HG03442 (cell line): ENCODE data around the gene NHLRC4.

ENCODE experiments used
- ATAC-seq: cut with Tn5 transposase; IDR thresholded peaks from one replicate; pipeline ENCODE4 v1.9.1; 2021; ENCODE audit warnings: mild to moderate bottlenecking, moderate library complexity; ENCODE audit not compliant: unreplicated experiment

The NHLRC4 gene

DNA sequence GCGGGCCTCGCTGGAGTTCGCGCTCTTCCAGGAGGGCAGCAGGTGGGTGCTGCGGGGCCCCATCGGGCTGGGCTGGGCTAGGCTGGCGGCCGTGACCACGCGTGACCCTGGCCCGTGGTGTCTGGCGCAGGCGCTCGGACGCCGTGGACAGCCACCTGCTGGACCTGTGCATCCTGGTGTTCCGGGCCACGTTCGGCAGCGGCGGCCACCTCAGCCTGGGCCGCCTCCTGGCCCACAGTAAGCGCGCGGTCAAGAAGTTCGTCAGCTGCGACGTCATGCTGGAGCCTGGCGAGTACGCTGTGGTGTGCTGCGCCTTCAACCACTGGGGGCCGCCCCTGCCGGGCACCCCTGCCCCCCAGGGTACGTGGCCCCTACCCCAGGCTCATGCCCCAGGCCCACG is 14.6 kb upstream of the NHLRC4 start:
- ATAC-seq = no peak

DNA sequence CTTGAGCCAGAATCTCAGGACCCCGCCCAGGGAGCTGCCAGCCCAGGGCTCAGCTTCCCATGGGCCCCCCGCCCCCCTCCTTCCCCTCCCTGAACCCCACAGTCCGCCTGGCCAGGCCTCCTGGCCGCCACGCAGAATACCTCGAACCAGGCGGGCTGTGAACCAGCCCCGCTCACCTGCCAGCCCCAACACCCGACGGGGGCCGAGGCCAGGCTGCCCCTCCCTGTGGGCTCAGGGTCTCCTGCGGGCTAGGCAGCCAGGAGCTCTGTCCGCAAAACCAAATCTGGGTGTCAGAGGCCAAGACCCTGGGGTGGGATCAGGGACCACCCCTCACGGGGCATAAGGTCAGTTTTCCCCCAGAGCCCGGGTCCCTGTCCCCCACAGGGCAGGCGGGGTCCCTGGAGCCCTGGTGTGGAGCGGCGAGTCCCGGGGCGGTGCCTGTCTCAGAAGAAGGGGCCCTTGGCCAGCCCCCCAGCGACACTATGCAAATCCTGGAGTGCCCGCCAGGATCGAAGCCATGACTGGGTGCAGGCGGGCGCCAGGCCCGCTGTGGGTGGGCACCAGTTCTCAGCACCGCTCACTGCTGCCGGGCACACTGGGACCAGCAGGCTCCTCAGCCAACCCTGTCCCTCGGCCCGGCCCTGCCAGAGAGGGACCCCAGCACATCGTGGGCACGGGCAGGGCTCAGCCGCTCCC is 13.1 kb upstream of the NHLRC4 start:
- ATAC-seq = no peak

DNA sequence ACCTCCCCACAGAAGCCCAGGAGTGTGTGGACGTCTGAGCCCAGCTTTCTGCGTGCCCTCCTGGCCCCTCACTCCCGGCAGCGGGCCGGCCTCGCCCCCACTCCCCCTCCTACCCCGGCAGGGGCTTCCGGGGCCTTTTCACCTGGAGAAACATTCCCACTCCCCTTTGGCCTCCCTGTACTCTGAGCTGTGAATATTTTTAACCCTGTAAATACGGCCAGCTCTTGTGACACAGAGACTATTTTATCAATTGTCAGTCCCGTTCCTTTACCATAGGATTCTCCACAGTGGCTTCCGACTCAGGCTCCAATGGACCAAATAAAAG is 12.5 kb upstream of the NHLRC4 start:
- ATAC-seq = no peak

DNA sequence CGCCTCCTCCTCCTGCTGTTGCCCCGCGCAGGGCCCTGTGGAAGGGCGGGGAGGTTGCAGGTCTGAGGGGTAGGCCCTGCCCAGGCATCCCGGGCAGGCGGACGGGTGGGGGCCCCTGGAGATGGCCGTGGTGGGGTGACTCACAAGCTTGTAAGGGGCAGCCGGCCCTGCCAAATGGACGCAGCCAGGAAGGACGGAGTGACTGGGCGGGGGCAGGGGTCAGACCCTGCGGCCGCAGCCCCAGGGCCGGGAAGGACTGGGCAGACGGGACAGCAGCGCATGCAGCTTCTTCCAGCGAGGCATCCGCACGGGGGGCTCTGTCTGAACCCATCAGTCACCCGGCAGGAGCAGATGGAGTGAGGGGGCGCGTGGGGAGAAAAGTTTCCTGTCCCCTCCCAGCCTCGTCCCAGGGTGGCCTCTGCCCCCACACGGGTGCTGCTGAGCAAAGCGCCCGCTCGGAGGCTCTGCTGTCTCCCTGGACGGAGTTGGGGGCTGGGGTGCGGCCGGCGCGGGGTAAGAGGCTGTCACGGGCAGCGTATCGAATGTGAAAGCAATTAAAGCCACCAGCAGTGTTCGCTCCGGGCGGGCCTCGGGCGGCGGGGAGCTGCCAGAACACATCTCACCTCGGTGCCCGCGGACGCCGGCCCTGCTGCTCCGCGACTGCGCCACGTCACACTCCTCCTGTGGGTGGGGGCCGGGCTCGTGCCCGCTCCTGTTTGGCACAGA is 12.0 kb upstream of the NHLRC4 start:
- no peak for ATAC-seq

DNA sequence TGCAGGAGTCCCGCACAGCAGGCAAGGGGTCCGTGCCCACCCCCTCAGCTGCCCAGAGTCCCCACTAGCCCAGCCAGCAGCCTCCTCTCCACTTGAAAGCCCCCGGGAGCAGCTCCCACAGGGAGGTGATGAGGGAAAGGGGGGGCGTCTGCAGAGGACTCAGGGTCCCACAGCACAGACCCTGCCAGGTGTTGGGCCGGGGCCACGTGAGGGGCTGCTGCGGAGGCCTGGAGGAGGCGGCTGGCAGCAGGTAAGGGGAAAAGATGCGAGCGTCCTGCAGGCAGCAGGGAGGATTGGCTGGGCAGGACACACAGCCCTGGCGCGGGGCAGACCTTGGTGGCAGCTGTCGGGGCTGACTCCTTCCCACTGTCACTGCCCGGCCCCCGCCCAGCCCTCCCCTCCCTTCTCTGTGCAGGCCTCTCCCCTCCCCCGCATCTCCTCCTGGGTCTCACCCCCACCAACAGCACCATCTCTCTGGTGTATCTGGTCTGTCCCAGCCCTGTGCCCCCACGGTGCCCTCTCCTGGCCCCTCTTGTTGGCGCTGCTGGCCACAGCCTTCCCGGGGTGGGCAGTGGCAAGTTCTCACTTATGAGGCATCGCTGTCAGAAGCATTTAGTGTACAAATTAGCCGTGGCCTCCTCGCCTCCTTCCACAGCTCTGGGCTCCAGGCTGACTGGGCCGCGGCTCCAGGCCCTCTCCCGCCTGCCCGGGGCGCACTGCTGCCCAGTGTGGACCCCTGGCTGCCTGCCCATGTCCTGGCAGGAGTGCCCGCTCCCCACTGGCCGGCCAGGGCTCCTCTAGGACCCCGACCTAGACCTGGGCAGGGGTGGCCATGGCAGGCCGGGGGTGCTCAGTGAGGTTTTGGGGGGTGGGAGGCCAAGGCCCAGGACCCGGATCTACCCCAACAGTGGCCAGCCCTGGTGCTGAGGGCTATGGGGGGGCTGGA is 11.0 kb upstream of the NHLRC4 start:
- ATAC-seq = no peak

DNA sequence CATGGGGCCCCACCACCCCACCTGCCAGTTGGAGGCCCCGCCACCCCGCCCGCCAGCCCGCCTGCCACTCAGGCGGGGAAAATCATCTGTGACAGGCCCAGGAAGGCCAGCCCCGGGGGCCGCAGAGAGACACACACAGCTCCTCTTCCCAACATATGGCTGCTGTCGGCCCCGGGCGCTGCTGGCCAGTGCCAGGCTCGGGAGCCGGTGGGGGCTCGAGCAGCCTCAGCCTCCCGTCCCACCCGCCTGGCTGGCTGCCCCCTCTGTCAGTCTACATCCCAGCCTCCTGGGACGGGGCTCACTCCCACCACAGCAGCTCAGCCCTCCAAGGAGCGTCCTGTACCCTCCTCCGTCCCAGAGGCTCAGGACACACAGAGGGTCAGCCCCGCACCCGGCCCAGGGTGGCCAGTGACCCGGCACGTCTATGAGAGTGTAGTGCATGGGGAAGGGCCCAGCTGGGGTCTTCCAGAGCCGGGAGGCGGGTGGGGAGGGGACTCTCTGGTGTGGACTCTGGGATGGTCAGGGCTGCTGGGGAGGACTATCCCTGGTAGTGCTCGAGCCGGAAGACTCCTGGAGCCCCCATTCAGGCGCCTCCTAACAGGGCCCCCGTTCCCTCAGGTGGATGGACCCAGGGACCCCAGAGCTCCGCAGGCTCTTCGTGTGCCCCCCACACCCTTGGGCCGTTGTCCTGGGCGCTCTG is 10.2 kb upstream of the NHLRC4 start:
- no peak for ATAC-seq

DNA sequence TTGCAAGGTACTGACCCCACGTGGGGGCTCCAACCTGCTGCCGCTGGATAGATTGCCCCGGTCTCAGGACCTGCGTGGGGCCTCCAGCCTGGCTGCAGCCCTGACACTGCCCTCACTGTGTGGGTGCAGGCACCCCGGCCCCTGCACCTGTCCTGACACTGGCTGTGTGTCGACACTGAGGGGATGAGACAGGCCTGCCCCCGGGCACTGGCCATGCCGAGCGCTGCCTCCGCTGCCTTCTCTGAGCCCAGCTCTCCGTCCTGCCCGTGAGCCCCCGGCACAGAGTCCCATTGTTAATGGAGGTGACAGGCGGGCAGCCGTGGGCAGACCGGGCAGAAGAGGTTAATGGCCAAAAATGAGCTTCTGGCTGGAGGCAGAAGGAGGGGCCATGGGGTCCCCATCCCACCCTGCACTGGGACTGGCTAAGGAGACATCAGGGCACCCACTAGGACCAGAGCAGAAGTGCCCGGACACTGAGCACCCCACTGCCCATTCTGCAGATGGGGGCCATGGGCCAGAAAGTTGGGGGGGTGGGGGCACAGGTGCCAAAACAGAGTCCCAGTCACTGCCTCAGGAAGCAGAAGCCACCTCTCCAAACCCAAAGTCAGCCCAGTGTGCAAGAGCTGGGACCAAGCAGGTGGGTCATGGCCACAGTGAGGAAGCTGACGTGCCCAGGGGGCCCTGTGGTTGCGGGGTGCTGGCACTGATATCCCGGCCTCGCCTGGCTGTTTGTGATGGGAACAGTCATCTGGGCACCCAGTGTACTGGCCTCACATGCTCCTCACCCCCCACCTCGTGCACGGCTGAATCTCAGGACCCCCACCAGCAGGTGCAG is 9.1 kb upstream of the NHLRC4 start:
- no peak for ATAC-seq

DNA sequence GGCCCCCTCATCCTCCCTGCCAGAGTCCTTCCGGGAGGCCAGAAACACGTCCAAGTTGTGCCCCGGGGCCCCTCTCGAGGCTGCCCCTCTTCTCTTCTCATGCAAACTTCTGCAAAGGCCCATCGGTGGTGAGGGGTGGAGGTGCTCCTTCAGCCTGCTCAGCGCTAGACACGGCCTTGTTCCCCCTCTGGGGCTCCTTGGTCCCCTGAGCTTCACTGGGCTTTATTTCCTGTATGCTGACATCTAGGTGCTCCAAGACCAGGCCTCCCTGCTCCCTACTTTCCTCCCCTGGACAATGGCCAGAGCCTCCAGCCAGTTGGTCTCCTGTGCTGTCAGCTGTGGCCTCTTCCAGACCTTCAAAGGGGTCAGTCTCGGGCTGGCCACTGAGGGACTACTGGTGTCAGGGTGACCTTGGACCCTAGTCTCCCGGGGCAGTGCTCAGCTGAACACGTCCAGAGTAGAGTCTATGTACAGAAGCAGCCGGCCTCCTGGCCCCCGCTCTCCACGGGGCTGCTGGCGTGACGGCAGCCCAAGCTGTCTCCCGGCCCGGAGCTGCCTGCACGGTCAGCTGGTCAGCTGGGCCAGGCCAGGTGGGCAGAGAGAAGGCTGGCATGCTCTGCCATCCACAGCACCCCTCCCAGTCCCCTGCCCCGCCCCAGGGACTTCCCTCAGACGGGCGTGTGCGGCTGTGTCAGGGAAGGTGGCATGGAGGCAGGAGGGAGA is 8.3 kb upstream of the NHLRC4 start:
- ATAC-seq = no peak

DNA sequence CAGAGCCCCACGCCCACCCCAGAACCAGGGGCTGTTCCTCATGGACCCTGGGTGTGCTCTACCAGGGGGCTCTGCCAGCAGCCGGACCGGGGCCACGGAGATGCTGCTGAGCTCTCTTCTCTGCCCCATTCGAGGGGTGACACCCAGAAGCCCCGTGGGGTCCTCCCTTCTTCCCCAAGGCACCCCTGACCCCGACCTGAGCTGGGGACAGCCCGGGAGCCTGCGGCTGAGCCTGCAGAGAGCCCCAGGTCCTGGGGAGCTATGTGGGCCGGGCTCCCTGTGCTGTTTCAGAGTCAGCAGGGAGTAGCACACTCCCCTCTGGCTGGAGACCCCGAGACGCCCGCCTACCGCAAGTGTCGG is 7.8 kb upstream of the NHLRC4 start:
- no peak for ATAC-seq

DNA sequence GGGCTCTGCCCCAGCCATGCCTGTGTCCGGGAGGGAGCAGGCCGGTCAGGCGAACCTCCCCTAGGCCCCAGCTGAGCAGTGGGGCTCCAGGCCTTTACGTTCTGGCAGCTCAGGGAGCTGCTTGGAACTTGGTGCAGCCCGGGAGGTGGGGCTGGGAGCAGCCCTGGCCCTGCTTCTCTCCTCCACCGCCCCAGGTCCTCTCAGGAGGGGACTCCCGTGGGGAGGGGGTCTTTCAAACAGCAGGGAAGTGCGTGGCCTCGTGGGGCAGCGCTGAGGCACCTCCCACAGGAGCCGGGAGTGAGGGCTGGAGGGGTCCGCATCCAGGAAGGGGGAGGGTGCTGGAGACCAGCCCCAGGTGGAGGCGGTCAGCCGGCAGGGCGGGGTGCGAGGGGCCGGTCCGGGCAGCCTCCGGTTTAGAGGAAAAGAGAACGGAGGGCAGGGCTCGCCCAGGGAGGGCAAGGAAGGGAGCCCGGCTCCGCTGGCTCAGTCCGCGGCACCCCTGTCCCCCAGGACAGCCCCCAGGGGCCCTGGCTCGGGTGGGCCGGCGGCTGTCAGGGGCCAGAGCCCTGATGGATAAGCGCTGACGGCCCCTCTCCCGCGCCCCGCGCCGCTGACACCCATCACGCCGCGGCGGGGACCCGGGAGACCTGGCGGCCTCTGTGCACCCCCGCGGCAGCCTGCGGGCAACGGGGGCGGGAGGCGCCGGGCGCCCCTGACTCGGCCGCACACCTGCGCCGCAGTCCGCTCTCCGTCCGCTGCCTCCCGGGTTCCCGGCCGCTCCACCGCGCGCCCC is 7.2 kb upstream of the NHLRC4 start:
- ATAC-seq = no peak

DNA sequence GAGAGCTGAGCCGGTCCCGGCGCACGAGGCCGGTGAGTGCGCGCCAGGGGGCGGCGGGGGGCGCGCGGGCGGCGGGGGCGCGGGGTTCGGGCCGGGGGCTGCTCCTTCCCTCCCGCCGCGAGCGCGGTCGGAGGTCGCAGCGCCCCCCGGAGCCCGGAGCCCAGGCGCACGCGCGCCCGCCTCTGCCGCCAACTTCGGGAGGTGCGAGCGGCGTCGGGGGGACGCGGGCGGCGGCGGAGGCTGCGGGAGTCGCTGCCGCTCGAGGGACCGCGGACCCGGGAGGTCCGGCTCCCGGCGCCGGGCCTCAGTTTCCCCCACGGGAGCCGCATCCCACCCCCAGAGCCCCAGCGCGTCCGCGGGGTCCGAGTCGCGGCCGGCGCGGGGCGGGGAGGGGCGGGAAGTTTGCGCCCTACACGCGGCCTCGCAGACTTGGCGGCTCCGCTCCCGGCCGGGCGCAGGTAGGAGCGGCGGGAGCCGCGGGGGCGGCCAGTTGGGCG is 6.6 kb upstream of the NHLRC4 start, which contains the start of gene PRR35:
TSS of gene PRR35 (plus strand) at position 191 of the 497 bp plus-strand sequence. CDS start 2,901 bp downstream, outside the sequence.
- ATAC-seq = no peak

DNA sequence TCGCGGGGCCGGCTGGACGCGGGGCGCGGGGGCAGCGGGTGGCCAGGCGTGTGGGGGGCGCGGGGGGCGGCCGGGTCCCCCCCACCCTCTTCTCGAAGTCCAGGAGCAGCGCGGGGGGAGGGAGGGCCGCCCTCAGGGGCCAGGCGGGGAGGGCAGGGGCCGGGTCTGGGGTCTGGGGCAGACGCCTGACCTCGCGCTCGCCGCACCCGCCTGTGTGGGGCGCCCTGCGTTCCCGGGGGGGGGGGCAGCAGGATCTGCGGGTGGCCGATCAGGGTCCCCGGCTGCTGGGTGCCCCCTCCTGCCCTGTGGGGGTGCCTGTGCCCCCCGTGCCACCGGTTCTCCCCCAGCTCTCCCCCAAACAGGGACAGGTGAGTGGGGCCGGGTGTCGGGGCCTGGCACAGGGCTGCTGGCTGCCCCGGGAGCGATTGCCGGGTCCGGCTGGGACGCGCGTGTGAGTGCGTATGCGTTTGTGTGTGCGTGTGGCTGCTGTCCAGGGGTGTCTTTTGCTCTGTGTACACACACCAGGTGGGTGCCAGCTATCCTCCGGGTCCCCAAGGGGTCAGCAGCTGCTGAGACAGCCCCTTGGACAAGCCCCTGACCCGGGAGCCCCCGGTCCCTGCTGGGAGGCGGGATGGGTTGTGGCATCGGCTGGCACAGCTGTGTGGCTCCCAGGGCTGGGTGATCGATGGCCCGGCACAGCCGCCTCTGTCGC is 5.9 kb upstream of the NHLRC4 start:
- no peak for ATAC-seq

DNA sequence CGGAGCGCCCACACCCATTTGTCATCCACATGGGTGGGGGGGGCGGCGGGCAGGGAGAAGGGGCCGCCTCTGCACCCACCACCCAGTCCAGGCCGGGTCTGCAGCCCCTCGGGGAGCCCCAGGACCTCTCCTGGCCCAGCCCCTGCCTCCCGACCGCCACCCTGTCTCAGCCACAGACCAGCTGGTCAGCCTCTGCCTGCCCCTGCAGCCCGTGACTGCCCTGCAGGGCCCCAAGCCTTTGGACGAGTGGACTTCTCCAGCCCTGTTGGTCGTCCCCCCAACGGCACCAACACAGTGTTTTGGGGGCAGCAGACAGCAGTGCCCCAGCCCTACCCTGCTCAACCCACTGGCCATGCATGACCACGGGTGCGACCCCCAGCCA is 5.4 kb upstream of the NHLRC4 start:
- no peak for ATAC-seq

DNA sequence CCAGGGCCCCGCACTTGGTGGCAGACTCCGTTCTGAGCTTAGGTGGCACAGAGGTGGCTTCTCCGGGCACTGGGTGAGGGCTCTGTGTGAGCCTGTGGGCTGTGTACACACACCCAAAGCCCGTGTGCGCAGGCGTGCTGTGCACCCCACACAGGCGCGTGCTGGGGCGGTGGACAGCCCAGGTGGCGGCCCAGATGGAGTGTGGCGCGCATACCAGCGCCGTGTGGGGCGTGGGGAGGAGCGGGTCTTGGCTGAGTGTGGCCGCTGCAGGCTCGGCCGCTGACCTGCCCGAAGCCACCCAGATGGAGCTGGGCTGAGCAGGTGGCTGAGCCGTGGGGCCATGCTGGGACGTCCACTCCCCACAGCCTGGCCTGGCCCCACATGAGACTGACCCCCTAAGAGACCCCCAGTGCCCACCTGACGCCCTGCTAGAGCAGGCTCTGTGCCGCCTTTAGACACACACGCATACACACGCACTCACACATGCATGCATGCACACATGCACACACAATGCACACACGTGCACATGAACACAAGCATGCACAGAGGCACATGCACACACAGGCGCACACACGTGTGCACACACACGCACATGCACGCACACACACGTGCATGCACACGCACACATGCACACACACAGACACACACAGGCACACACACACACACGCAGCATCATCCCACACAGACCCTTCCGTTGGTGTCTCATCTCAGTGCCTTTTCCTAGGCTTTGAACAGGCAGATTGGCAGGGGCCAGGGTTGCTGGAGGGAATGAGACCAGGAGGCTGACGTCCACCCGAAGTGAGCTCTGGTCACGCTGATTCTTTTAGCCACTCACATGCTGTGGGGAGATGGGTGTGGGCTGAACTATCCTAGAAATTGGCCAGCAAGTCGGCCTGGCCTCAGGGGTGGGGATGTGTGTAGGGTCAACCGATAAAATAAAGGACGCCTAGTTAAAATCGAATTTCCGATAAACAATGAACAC is 4.6 kb upstream of the NHLRC4 start:
- no peak for ATAC-seq

DNA sequence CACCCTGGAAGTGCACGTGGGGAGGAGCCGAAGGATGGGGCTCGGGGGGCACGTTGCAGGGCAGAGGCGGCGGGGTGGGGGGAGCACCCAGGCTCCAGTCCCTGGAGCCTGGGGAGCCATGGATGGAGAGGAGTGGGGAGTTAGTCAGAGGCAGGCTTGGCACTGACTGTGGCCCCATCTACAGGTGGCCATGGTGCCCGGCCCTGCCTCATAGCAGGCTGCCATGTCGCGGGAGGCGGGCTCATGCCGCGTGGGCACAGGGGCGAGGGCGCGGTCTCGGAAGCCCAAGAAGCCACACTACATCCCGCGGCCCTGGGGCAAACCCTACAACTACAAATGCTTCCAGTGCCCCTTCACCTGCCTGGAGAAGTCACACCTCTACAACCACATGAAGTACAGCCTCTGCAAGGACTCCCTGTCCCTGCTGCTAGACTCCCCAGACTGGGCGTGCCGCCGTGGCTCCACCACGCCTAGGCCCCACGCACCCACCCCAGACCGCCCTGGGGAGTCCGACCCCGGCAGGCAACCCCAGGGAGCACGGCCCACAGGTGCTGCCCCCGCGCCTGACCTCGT is 3.6 kb upstream of the NHLRC4 start:
- no peak for ATAC-seq

DNA sequence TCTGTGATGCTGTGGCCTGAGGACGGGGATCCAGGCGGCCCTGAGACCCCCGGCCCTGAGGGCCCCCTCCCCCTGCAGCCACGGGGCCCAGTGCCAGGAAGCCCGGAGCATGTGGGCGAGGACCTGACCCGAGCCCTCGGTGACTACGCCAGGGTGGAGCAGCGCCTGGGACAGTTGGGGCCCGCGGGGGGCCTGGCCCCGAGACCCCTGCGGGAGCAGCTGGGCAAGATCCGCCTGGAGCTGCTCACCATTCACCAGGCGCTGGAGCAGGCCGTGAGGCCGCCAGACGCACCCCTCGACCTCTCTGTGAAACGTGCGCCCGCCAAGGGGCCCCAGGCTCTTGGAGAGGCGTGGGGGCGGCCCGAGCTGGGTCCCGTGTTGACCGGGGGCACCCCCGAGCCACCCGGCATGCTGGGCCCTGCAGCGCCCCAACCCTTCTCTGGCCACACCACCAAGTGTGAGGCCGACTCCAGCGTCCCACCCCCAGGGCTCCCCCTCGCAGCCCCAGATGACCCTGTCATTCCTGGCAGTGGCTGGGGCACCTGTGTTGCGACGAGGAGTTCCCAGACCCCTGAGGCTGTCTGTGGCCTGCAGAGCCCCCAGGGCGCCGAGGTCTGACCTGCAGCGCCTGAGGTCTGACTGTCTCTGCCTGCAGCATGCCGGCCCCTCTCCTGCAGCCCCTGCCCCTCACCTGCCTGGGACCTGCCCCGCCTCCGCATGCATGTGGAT is 2.0 kb upstream of the NHLRC4 start:
- ATAC-seq = no peak
